MCF 10A (cell line): ENCODE results near the gene ARF1. TPM values are rescaled to one million over a fixed set of nuclear protein-coding genes. Genes with fewer than 3 reads are reported as not detected.

Experiments
- BruUV-seq: library from RNA; stranded (reverse); fragments of 400-500 nt; replicated peaks from 2 replicates; lab custom pipeline; 2021; lab: Mats Ljungman, UMichigan
- CTCF ChIA-PET: fragments of 300-600 bp; sonication (Branson Sonifier 250); formaldehyde crosslinking; extraction: SDS; loops from one replicate; lab custom pipeline; 2021; ENCODE audit warnings: antibody characterized with exemption, inconsistent platforms; lab: Yijun Ruan, JAX
- POLR2A ChIA-PET: fragments of 300-600, 350-650 bp; sonication (Branson Sonifier 250); formaldehyde crosslinking; extraction: SDS; loops from one replicate; lab custom pipeline; 2020; ENCODE audit warnings: antibody characterized with exemption, inconsistent platforms; lab: Yijun Ruan, JAX
- DNase-seq: peaks from one replicate; pipeline ENCODE4 v3.0.0-alpha.2; 2018; ENCODE audit not compliant: unreplicated experiment
- H3K27ac Mint-ChIP-seq: one replicate; pipeline ENCODE4 v1.8.0; 2022; ENCODE audit warnings: mild to moderate bottlenecking, low read depth, mixed read lengths; ENCODE audit not compliant: unreplicated experiment
- H3K27me3 Mint-ChIP-seq: one replicate; pipeline ENCODE4 v1.8.0; 2022; ENCODE audit warnings: mixed read lengths; ENCODE audit not compliant: insufficient read depth, unreplicated experiment
- H3K36me3 Mint-ChIP-seq: one replicate; pipeline ENCODE4 v1.8.0; 2022; ENCODE audit warnings: mild to moderate bottlenecking, moderate library complexity, mixed read lengths; ENCODE audit not compliant: insufficient read depth, unreplicated experiment
- H3K4me1 Mint-ChIP-seq: one replicate; pipeline ENCODE4 v1.8.0; 2022; ENCODE audit warnings: mixed read lengths; ENCODE audit not compliant: insufficient read depth, unreplicated experiment
- H3K4me3 Mint-ChIP-seq: one replicate; pipeline ENCODE4 v1.8.0; 2022; ENCODE audit warnings: mild to moderate bottlenecking, moderate library complexity, mixed read lengths; ENCODE audit not compliant: unreplicated experiment
- H3K9me3 Mint-ChIP-seq: one replicate; pipeline ENCODE4 v1.8.0; 2022; ENCODE audit warnings: mixed read lengths; ENCODE audit not compliant: unreplicated experiment
- CTCF ChIP-seq: fragments of 200-600 bp; IDR thresholded peaks from one replicate; pipeline ENCODE4 v1.8.0; 2022; ENCODE audit warnings: antibody characterized with exemption, mild to moderate bottlenecking; ENCODE audit not compliant: unreplicated experiment
- intact Hi-C: fragments of 100-400 bp; cut with micrococcal nuclease; formaldehyde crosslinking; loops from 2 replicates; pipeline ENCODE4 v1.14.1; 2022
- total RNA-seq: library from RNA; stranded (reverse); gene quantifications from 2 replicates; pipeline ENCODE4 v1.2.3, GENCODE V29; 2022

Gene ARF1
- total RNA-seq, 1 experiment from 2014 or later, result 870 TPM

DNA sequence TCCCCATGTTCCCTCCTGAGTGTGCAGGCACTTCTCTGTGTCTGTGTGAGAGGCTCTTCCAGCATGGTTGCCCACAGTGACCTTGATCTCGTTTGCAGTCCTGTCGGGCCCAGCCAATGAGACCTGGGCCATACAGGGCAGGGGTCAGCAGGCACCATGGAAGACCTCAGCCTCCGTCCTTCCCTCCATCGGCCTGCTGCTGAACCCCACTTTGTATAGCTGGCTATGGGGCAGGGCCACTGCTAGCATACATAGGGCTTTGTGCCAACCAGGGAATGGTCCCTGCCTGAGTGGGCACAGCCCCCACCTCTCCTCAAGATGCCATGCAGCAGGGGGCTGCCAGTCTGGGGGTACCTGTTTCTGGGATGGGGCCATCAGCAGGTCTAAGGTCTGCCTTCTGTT lies 16.8 kb downstream of the ARF1 start:
- intact Hi-C loops, result no loop called here
- Mint-ChIP-seq H3K27ac (no peak overlapping the region), H3K4me3 (no peak overlapping the region), H3K9me3 (peaks cover 16% of the 10 kb centered on the region), H3K36me3 (peaks cover 80% of the 10 kb centered on the region), H3K4me1 (peaks cover 43% of the 10 kb centered on the region), H3K27me3 (no peaks in the 10 kb centered on the region)
- CTCF ChIA-PET, result interaction anchor here (0.9 to 4.0 kb wide), 5 partner anchors 10 to 101 kb away, joined by 4 to 26 read pairs (median 12); partner anchors contain the start of gene ARF1
- no peak for DNase-seq
- TF ChIP-seq CTCF, result no peak
- BruUV-seq, result no TSS peak
- POLR2A ChIA-PET, result interaction anchor here (0.6 to 5.6 kb wide), 9 partner anchors 10 to 359 kb away, joined by 3 to 56 read pairs (median 7); partner anchors contain the start of genes ARF1 and MRPL55

GRCh38 chr1:228100822-228101613 lies 18.5 kb downstream of the ARF1 start:
- DNase-seq, result peak; percentile 41
- peaks cover 33% of the 10 kb centered on the region for H3K4me1 Mint-ChIP-seq
- TF ChIP-seq CTCF, result no peak
- ChIA-PET POLR2A (interaction anchor here (0.6 to 5.6 kb wide), 13 partner anchors 12 to 337 kb away, joined by 3 to 56 read pairs (median 7); partner anchors contain the start of gene ARF1), CTCF (interaction anchor here (0.7 to 4.0 kb wide), 6 partner anchors 14 to 155 kb away, joined by 3 to 26 read pairs (median 4); partner anchors contain the start of gene ARF1)
- intact Hi-C loops, result loop anchor here (10.0 kb wide), 1 partner anchor 616 kb away; no protein-coding TSS in a partner anchor
- peak overlapping the region; percentile 87 for H3K4me3 Mint-ChIP-seq
- H3K9me3 Mint-ChIP-seq, result no peaks in the 10 kb centered on the region
- H3K36me3 Mint-ChIP-seq, result peaks cover 78% of the 10 kb centered on the region
- peak overlapping the region; percentile 50 for H3K27ac Mint-ChIP-seq
- BruUV-seq, result TSS peak; percentile 75
- no peaks in the 10 kb centered on the region for H3K27me3 Mint-ChIP-seq

DNA sequence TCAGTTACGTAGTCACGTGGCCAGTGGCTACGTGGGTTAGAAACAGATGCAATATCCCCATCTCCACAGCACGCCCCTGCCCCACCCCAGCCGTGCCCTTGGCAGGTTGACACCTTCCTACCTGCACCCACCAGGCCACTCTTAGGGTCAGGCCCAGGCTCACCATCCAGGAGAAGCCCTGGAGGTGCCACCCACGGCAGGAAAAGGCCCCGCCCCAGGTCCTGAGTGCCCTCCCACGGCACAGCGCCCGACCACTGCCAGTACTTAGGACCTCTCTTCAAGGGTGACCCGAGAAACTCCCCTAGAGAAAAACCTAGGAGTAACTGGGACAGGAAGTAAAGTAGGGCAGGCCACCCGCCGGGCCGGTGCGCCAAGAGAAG lies 19.1 kb downstream of the ARF1 start:
- intact Hi-C loops, result loop anchor here (10.0 kb wide), 1 partner anchor 617 kb away; no protein-coding TSS in a partner anchor
- no TSS peak for BruUV-seq
- DNase-seq, result peak; percentile 30
- Mint-ChIP-seq H3K36me3 (peaks cover 77% of the 10 kb centered on the region), H3K4me1 (peaks cover 32% of the 10 kb centered on the region), H3K4me3 (peak overlapping the region; percentile 87), H3K9me3 (no peaks in the 10 kb centered on the region), H3K27ac (peak overlapping the region; percentile 50), H3K27me3 (no peaks in the 10 kb centered on the region)
- CTCF ChIA-PET, result interaction anchor here (0.6 to 3.2 kb wide), 4 partner anchors 14 to 103 kb away, joined by 3 to 12 read pairs (median 6); partner anchors contain the start of genes ARF1 and GJC2
- TF ChIP-seq CTCF, result no peak
- POLR2A ChIA-PET, result interaction anchor here (0.6 to 5.6 kb wide), 10 partner anchors 13 to 357 kb away, joined by 3 to 56 read pairs (median 6); partner anchors contain the start of gene ARF1
